ENCODE measurements around the gene C6orf15.

DNA sequence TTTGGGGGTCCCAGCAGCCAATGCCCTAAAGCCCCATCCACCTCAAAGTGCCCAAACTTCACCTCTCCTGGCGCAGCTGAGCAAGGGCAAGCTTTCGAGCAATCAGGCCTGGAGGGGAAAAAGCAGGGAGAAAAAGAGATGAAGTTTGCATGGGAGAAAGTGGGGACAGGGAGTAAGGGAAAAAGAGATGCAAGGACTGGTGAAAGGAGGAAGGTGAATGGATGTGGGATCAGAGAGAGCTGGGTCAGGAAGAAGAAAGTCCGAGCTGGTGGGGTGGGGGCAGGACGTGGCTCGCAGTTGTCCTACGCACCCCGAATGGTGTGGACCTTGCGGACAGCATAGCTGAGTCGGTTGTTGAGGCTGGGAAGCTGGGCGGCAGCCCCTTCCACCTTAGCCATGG lies 33.0 kb upstream of the C6orf15 start:
- TF ChIP-seq, protein P1, sequence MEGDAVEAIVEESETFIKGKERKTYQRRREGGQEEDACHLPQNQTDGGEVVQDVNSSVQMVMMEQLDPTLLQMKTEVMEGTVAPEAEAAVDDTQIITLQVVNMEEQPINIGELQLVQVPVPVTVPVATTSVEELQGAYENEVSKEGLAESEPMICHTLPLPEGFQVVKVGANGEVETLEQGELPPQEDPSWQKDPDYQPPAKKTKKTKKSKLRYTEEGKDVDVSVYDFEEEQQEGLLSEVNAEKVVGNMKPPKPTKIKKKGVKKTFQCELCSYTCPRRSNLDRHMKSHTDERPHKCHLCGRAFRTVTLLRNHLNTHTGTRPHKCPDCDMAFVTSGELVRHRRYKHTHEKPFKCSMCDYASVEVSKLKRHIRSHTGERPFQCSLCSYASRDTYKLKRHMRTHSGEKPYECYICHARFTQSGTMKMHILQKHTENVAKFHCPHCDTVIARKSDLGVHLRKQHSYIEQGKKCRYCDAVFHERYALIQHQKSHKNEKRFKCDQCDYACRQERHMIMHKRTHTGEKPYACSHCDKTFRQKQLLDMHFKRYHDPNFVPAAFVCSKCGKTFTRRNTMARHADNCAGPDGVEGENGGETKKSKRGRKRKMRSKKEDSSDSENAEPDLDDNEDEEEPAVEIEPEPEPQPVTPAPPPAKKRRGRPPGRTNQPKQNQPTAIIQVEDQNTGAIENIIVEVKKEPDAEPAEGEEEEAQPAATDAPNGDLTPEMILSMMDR (IDR thresholded peaks at IDR 0.05; ENCODE audit: low read length) = no peak
- no peak for TF ChIP-seq EZH2 (IDR thresholded peaks at IDR 0.05; ENCODE audit: borderline replicate concordance, low read length)
